Panc1 (cell line): ENCODE measurements around the gene COX8A.

ENCODE experiments used
- POLR2AphosphoS5 ChIP-seq: IDR thresholded peaks from 2 replicates; pipeline ENCODE4 v1.6.1; 2012; ENCODE audit warnings: mild to moderate bottlenecking, low read depth, low read length, moderate library complexity
- TF ChIP-seq, protein P1 (sequence below): fragments of 450-650 bp; IDR thresholded peaks from 2 replicates; pipeline ENCODE4 v1.5.1; 2017; ENCODE audit warnings: mild to moderate bottlenecking

DNA sequence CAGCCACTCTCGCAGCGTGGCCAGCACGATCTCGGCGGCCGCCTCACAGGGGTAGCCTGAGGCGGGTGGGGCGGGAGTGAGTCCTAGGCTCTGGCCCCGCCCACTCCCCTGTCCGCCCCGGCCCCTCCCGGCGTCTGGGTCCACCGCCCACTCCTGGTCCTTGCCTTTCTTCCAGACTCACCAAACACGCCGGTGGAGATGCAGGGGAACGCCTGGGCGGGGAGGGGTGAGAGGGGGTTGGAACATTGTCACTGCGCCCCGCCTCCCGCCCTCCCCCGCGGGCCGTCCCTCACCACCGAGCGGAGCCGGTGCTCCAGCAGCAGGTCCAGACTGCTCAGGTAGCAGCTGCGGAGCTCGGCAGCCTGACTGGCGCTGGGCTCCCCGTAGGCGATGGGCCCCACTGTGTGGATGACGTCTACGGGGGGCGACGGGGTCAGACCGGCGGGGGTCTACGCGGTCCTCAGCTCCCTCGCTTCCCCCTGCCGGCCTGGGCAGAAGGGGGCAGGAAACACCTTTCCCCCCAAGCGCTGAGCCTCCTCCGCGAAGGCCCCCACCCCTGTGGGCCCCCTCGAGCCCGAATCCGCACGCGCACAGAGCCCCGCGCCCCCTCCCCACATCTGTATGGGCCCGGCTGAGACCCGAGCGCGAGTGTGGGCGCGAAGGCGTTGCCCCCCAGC is 25.1 kb downstream of the COX8A start:
- TF ChIP-seq, protein P1, sequence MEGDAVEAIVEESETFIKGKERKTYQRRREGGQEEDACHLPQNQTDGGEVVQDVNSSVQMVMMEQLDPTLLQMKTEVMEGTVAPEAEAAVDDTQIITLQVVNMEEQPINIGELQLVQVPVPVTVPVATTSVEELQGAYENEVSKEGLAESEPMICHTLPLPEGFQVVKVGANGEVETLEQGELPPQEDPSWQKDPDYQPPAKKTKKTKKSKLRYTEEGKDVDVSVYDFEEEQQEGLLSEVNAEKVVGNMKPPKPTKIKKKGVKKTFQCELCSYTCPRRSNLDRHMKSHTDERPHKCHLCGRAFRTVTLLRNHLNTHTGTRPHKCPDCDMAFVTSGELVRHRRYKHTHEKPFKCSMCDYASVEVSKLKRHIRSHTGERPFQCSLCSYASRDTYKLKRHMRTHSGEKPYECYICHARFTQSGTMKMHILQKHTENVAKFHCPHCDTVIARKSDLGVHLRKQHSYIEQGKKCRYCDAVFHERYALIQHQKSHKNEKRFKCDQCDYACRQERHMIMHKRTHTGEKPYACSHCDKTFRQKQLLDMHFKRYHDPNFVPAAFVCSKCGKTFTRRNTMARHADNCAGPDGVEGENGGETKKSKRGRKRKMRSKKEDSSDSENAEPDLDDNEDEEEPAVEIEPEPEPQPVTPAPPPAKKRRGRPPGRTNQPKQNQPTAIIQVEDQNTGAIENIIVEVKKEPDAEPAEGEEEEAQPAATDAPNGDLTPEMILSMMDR, result no peak
- no peak for TF ChIP-seq POLR2AphosphoS5
